NCI-H1930 (cell line): ENCODE measurements around the gene ZFHX3.

Experiments
- DNase-seq, 2 experiments: peaks; one replicate each; lab custom pipeline; 2025; lab: John Stamatoyannopoulos, UW

ZFHX3 gene

GRCh38 chr16:72847187-72848027, 200.5 kb downstream of the ZFHX3 start:
- no peak for DNase-seq

- no peak for DNase-seq
Measured at GRCh38 chr16:72846594-72846993, 201.3 kb downstream of the ZFHX3 start.

GRCh38 chr16:72845322-72846020, 202.5 kb downstream of the ZFHX3 start:
- DNase-seq, result no peak

DNA sequence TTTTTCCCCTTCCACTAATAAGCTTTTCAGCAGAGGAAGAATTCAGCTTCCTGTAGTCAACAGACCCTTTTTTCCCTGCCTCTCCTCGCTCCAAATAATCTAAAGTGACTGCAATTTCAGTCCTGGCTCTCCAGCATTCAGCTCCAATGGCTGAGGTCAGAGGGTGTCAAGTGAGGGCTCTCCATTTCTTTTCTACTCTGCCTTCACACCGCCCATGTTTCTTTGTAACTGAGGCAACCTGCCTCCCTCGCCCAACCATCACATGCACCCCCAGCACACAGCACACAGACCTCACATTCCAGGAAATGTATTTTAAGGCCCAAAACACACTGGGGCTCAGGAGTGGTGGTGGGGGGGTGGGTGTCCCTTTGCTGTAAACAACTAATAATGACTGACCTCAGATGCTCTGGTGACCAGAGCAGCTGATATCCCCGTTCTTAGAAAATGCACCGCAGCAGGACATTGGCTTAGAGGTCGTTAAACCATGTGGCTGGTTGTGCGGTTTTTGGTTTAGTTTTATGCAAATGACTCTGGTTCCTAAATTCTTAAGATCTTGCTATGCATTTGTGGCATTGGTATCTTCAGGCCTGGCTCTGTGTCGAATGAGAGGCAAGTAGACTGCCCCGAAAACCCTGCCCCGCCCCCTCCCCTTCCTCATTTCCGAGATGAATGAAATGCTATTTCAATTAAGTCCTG, 203.6 kb downstream of the ZFHX3 start:
- DNase-seq, result no peak

- DNase-seq, result no peak
Measured at GRCh38 chr16:72841506-72841905, 206.4 kb downstream of the ZFHX3 start.

- no peak for DNase-seq
Measured at GRCh38 chr16:72840631-72841381, 207.1 kb downstream of the ZFHX3 start.

DNA sequence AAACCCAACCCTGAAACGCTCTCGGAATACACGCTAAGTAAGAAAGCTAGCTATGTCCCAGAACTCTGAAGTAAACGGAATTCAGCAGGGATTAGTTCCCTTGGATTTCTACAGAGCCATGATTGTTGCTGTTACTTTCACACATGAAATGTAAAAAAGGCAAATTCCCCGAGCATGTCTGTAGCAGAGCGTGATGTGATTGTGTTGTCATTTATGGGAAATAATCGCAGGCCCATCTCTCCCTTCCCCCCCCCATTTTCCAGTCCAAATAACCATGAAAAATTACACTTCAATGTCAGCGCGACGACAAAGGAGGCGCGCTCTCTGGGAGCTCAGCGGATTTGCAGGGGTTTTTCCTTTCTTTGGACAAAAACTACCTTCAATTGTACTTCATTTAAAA, 209.0 kb downstream of the ZFHX3 start:
- no peak for DNase-seq

GRCh38 chr16:72838586-72838910, 209.4 kb downstream of the ZFHX3 start:
- no peak for DNase-seq

GRCh38 chr16:72837846-72838585, 209.9 kb downstream of the ZFHX3 start:
- no peak for DNase-seq

DNA sequence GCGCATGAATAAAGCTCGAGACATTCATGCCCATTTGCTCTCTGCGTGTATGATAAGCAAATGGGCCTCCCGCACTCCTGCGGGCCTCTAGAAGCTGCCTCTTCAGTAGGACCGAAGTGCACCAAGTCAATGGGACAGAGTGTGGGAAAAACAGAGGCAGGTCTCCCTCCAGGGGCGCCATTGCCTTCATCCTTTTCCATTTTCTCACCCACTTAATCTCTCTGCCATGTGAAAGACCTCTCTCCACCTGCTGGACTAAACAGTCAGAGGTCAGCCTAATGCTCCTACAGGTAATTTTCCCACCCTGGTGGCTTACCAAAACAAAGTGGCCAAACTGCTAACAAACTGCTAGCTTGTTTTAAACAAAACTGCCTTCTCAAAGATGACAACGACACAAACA, 210.9 kb downstream of the ZFHX3 start:
- DNase-seq, result no peak

DNA sequence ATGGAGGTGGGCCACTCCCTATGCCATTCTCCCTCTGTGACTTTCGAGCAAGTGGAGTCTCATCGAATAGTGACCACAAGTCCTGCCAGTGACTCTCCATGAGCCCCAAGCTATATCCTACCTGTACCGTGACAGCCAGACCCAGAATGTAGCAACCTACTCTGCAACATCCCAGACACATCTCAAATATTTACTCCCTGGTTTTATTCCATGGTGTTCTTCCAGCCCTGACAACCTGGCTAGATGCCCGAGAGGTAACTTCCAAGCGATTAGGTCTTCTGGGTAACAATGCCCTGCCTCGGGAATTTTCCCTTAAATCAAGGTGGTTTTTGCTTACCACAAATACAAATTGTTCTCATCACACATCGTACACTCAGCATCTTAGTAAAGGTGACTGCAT, 211.7 kb downstream of the ZFHX3 start:
- no peak for DNase-seq

DNA sequence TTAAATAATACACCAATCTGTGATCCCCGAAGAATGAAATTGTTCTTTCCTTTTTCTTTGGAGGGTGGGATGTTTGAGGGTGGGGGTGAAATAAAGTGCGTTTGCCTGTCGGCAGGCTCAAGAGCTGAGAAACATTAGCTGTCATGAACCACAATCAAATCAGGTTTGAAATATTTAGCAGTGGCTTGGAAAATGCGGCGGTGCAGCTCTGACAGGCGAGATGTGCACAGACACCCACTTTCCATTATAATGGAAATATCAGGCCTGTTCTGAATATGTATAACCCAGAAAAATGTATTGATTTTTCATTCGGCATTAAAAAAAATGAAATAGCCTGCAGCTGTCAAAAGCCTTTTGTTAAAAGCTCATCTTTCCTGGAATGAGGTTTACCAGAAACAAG, 212.8 kb downstream of the ZFHX3 start:
- DNase-seq, result no peak

GRCh38 chr16:72834499-72834898, 213.4 kb downstream of the ZFHX3 start:
- DNase-seq, result no peak

- no peak for DNase-seq
Measured at GRCh38 chr16:72833969-72834368, 214.0 kb downstream of the ZFHX3 start.

DNA sequence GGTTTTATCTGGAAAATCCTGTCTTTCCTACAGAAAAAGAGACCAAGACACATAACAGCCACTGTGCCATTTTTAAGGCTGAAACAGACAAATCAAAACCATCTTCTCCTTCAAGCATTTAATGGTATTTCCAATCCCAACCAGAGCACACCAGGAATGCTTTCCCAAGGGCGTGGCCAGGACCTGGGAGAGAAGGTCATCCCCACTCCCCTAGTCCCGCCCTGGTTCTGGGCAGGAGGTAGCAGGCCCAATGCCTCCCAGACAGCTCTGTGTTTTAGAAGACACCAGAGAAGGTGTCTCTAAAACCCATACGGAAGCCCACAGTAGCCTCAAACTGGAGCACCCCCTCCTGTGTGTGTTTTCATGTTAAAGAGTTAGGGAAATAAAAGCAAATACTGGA, 214.4 kb downstream of the ZFHX3 start:
- DNase-seq, result no peak

DNA sequence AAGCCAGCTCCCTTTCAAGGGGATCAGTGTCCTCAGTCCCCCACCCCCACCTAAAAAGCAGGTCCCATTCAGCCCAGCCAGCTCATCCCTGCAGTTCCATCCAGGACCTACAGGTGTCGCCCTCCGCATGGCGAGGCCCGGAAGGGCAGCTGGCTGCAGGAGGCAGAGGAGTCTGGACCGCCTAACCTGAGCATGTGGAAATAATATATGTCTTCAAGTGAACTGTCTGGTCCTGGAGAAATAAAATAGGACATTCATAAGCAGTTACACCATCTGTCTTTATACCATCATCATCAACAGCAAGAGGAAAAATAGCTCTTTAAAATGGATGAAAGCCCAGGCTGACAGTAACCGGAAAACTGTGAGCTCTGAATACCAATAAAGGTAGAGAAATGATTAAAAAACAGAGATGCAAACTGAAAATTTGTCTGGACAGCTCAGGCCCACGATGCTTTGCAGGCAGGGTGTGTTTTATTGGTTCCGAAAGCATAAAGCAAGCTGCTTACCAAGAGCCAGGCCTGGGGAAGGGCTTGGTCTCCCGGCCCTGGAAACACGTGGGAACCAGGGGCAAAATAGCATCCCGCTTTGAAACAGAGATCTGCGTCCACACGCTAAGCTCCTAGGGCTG, 215.2 kb downstream of the ZFHX3 start:
- peak; percentile 4 to 33 for DNase-seq

- no peak for DNase-seq
Measured at GRCh38 chr16:72829846-72830775, 217.8 kb downstream of the ZFHX3 start.

GRCh38 chr16:72827866-72828265, 220.1 kb downstream of the ZFHX3 start:
- no peak for DNase-seq

- no peak for DNase-seq
Measured at GRCh38 chr16:72825912-72826621, 221.9 kb downstream of the ZFHX3 start.
